Measurements from ENCODE around the gene TEX14.
"Not testable (repeated sequence)": the region's sequence is repeated elsewhere in the genome, so short reads cannot be mapped to it uniquely, and the experiment has no call there.

TEX14 gene

GRCh38 chr17:58555109-58555508, 136.7 kb downstream of the TEX14 start:
- not testable (repeated sequence) for DNase-seq

- DNase-seq, result no peak
Measured at GRCh38 chr17:58541249-58541648, 150.6 kb downstream of the TEX14 start.

- no peak for DNase-seq
Measured at GRCh38 chr17:58539698-58540097, 152.1 kb downstream of the TEX14 start.

GRCh38 chr17:58538811-58539409, 152.9 kb downstream of the TEX14 start:
- DNase-seq, result no peak

GRCh38 chr17:58537266-58537665, 154.6 kb downstream of the TEX14 start:
- no peak for DNase-seq

- no peak for DNase-seq
Measured at GRCh38 chr17:58536542-58536941, 155.3 kb downstream of the TEX14 start.

GRCh38 chr17:58535431-58535830, 156.4 kb downstream of the TEX14 start:
- peak; percentile 38 for DNase-seq

- DNase-seq, result peak; percentile 67
Measured at GRCh38 chr17:58534901-58535421, 156.9 kb downstream of the TEX14 start.

GRCh38 chr17:58534331-58534730, 157.5 kb downstream of the TEX14 start:
- no peak for DNase-seq

GRCh38 chr17:58533616-58534188, 158.1 kb downstream of the TEX14 start:
- DNase-seq, result no peak

- no peak for DNase-seq
Measured at GRCh38 chr17:58532555-58532951, 159.3 kb downstream of the TEX14 start.

- DNase-seq, result peak; percentile 39
Measured at GRCh38 chr17:58531661-58532554, 159.9 kb downstream of the TEX14 start.

- DNase-seq, result no peak
Measured at GRCh38 chr17:58531122-58531521, 160.7 kb downstream of the TEX14 start.

- DNase-seq, result no peak
Measured at GRCh38 chr17:58530655-58531054, 161.2 kb downstream of the TEX14 start.

- DNase-seq, result no peak
Measured at GRCh38 chr17:58529275-58529674, 162.6 kb downstream of the TEX14 start.

- no peak for DNase-seq
Measured at GRCh38 chr17:58528443-58528842, 163.4 kb downstream of the TEX14 start.

- no peak for DNase-seq
Measured at GRCh38 chr17:58527949-58528348, 163.9 kb downstream of the TEX14 start.

GRCh38 chr17:58527306-58527705, 164.5 kb downstream of the TEX14 start:
- no peak for DNase-seq

GRCh38 chr17:58525239-58525638, 166.6 kb downstream of the TEX14 start:
- DNase-seq, result peak; percentile 98

GRCh38 chr17:58521680-58522079, 170.2 kb downstream of the TEX14 start:
- no peak for DNase-seq

- peak; percentile 39 for DNase-seq
Measured at GRCh38 chr17:58520843-58521430, 170.9 kb downstream of the TEX14 start.

GRCh38 chr17:58517928-58518609, 173.8 kb downstream of the TEX14 start:
- peak; percentile 100 for DNase-seq
